GM21786 (cell line): ENCODE data around the gene WT1.

Source experiments
- ATAC-seq: cut with Tn5 transposase; IDR thresholded peaks from one replicate; pipeline ENCODE4 v1.9.1; 2021; ENCODE audit not compliant: unreplicated experiment

WT1 gene

DNA sequence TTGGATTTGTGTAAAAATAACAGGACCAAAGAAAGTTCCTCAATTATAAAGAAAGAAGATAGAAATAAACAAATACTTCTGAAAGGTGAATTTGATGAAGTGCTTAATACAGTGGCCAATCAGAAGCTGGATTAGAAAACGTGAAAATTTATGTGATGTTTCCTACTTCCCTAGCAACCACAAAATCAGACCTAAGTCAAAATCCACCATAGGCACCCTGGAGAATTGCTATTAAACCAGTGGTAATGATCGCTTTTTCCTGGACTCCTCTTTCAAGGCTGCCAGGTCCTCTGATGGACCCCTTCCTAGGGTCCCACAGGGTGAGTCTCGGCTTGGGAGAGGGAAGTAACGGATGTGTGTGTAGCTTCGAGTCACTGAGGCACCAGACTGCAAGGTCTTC, 9.6 kb downstream of the WT1 start:
- ATAC-seq = no peak

DNA sequence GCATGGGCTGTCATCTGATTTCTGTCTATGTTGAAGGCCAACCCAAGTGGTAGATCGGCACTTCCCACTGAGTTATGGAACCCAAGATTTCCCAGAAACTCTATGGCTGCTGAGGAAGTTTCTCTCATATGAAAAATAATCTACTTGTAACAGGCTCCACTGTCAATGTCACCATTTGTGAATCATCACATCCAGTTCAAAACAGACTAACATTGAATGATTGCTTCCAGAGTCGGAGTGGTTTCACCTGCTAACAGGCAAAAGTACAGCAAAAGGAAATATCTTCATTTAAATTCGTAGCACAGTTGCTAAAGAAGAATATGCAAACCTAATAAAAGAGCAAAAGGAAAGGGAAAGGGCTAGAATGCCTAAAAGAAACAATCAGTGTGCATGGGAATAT, 12.8 kb downstream of the WT1 start:
- ATAC-seq = no peak

DNA sequence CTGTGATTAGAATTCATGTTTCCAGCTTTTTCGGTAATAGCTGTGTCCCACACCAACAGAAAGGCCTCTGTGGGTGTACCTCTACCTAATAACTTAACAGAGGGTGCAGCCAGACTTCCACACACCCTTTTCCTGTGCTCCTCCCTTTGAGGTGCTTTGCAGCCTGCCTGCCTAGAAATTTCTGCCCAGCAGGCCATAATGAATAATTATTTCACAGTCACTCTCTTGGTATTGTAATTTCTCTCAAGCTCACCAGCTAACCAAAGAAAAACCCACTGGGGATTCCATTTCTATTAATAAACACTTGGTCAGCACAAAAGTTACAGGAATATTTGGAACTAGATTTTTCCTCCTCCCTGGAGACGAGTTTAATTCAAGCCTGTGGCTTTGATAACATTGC, 13.3 kb downstream of the WT1 start:
- no peak for ATAC-seq

DNA sequence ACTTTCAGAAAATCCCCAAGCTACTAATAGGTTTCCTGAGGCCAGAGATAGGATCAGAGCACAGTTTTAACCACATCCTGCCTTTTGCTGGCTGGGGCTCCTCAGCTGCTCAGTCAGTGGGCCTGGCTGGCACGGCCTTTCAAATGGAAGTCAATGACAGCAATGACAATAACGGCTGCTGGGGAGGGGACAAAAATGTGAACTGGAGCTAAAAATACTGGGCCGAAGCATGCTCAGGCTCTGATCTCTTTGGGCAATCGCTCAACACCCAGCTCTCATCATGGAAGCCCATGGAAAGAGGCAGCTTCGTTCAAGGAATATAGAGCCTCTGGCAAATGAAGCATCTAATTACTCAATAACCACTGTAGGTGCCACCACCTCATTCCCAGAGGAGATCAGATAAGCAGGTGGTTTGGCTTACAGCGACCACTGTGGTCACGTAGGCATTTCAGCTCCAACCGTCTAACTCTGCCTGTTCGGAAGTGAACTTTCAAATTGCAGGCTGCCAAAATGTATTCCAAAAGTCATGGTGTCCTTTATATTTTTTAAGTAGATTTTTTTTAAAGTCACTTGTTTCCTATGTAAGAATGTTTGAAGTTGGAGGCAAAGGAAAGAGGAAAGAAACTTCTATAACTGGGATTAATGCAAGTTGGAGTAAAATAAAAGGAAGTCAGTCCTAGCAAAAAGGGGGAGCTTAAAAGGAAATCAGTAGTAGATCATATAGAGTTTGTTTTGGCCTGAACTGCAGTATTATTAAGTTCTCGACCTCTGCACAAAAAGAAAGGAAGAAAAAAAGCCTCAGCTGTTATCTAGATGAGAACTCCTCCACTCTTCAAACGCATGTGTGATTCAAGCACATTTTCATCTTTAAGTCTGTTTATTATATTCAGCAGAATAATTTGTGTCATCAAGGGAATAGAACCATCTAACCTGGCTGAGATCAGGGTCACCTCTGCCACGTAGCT, 14.1 kb downstream of the WT1 start:
- peak; percentile 86 for ATAC-seq

DNA sequence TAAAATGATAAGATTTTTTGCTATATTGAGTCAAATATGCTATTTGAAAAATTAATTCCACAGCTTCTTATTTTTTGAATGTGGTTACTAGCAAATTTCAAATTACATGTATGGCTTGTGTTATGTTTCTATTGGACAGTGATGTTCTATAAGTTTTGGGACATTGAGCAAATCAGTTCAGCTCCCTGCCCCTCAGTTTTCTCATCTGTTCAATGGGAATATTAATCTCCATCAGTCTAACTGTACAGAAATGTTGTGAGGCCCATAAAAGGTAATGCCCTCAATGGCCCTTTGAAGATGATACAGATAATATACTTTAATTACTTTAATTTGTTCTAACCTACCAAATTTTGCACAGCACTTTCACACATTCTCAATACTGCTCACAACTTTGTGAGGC, 15.2 kb downstream of the WT1 start:
- no peak for ATAC-seq

DNA sequence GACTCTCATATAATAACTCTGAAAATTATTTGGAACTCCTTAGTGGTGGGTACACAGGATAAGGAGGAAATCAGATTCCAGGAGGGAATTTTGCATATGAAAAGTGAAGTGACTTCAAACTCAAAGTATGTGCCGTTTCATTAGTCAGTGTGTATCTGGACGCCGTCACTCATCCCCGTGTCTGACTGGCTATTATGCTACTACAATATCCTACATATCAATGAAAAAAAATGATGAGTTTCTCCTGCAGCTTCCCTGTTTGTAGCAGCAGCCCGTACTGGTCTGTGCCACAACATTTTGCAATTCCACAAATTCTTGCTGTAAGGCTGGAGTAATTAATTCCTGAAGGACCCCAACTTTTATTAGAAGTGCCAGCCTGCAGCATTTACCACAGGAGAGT, 16.5 kb downstream of the WT1 start:
- no peak for ATAC-seq

DNA sequence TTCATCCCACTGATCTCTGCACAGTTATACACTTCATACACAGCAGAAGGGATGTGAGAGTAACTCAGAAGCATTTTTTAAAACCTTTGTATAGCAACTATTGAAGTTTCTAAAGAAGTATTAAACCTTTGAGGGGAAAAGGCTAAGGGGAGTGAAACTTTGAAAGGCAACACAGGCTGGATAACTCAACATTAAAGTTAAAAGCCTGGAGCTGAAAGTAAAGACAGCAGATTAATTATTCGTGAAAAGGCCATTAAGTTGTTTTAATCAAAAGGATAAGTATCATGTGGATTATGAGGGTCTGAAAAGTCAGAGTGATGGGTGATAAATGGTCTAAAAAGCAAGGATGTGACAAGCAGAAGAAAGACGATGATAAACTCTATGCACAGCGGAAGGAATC, 17.5 kb downstream of the WT1 start:
- no peak for ATAC-seq

DNA sequence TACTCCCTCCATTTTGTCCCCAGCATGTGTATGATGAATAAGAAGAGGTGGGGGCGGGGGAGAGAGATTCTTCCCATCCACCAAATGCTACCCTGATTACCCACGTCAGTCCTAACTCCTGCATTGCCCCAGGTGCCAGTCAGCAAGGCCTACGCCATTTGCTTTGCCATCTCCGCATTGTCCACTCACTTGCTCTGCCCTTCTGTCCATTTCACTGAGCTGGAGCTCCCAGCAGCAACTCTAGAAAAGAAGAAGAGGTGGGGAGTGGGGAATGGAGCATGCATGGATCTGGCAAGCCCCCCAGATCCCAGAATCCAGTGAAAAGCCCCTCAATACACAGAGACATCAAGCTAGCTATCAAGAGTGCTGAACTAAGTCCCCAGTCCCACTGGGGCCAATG, 19.0 kb downstream of the WT1 start:
- ATAC-seq = no peak

DNA sequence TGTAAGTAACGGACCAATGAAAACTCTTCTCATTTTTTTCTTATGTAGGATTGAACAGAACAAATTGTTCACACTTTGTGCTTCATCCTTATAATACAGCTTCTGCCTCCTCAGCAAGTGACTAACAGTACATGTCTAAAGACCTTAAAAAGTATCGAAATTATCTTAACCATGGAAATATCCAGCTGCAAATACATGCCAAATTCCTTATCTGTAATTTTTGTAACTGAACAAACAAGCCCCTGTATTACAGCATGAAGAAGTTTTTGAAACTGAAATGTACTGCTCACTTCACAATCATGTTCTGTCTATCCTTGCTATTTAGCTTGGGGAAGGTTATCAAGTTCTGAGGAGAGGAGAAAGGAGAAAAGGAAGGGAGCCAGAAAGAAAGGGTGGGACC, 20.4 kb downstream of the WT1 start:
- no peak for ATAC-seq

DNA sequence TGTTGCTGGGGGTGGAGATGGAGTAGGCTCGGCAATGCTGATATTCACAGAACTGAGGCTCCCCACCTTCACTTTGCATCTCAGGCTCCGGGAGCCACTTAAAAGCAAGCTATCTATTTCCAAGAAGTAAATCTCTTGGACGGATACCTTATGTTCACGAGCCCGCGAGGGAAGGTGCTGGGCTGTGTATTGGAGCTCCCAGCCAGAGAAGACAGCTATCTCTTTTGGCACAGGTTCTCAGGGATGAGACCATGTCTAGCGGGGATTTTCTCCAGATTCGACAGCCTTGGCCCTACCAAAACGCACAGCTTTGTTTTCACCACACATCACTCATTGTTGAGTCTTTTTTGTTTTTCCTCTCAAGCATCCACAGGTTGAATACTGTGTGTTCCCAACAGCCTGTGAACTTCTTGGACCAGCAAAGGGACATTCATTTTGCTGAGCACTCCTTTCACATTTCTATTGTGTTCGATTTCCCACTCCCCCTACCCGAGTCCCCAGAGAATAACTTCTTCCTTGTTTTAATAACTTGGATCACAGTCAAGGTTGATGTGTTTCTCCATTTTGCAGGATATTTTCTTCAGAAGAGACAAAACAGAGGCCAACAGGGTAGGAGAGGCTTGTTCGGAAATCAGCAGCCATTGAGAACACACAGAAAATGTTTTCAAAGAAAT, 23.3 kb downstream of the WT1 start:
- ATAC-seq = no peak

DNA sequence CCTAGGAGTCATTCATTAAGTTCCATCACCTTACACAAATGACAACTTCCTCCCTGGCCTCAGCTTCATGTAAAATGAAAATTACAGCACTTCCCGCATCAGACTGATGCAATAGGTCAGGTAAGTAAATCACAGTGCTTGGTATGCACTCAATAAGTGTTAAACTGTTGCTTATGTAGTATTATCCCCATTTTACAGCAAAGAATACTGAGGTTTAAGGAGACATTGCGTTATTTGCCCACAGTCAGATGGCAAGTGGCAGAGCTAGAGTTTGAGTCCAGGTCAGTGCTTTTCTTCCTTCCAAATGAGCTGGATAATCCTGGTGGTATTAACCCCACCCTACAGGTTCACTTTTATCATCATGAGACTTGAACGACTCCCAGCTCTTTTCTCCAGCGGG, 29.7 kb downstream of the WT1 start:
- ATAC-seq = no peak

DNA sequence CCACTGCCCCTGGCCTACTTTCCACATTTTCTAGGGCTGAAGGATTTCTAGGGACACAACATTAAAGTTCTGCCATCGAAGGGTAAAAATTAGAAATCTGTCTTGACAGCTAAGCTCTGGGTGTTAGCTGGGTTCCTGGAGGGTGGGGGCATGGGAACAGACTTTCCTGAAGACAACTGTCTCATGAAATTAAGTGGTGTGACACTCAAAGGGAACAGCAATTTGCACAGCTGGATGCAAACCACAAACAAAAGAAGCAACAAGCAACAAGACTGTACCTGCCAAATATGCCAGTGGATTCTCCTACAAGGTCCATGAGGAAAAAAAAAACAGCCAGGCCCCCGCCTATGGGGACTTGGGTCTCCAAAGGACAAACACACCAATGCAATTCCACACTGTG, 32.5 kb downstream of the WT1 start:
- ATAC-seq = no peak

DNA sequence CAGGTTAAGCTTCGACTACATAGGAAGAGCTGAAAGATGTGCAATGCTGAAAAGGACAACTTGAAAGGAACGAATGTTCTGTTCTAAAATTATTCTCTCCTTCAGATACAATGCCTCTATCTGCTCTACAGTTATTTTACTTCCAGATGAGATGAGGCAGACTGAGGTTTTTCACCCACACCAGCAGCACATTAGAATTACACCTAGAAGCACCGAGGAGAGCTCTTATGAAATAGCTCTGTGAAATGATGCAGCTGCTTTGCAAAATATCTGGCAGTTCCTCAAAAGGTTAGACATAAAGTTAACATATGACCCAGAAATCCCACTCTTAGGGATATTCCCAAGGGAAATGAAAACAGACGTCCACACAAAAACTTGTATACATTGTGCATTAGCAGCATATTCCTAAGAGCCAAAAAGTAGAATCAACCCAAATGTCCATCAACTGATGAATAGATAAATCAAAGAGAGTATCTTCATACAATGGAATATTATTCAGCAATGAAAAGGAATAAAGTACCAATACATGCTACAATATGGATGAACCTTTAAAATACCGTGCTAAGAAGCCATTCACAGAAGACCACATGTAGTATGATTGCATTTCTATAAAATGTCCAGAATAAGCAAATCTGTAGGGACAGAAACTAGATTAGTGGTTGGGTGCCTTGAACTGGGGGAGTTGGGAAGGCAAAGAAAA, 34.5 kb downstream of the WT1 start:
- ATAC-seq = no peak

DNA sequence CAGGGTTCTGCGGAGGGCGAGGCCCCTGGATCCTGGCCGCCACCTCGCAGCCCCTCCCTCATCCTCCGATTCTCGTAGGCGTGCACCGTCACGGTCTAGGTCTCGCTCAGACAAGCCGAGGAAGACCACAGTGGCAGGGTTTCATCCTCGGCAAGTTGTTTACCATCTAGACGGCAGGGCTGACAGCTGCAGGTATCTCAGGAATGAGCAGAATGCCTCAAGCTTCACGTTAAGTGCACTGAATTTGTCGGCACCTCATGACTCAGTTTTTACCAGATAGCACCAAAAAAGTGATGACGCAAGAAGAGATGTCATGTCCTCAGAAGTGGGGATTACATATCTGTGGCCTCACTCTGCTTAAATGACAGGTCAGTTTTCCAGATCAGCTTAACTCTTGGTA, 35.1 kb downstream of the WT1 start:
- no peak for ATAC-seq

DNA sequence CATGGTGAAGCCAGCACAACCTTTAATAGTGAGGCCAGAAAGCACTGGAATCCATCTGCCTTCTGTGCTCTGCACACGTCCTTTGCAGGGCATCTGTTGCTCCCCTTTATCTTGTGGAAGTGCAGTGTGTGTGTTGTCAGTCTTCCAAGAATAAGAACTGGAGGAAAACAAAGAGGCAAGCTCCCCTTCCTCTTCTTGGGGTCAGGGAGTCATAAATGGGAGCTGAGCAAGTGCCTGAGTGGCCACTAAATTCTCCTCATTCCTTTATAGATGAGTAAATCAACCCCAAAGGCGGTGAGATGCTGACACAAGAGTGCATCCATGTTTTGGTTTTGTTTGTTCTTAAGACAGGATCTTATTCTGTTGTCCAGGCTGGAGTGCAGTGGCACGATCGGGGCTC, 38.3 kb downstream of the WT1 start:
- ATAC-seq = no peak

DNA sequence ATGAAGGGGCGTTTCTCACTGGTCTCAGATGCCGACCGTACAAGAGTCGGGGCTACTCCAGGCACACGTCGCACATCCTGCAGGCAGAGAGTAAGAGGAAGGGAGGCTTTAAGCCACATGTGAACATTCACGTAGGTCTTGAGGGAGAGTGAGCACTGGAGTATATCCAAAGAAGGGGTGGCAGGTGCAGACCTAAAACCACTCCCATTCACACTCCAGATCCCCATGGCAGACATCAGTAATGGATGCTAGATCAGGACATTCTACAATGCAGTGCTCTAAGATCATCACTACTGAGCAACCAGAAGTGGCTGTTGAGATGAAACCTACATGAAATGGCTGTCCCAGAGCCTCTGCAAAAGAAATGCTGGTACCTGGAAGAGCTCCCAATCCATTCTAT, 39.0 kb downstream of the WT1 start:
- peak; percentile 76 for ATAC-seq

DNA sequence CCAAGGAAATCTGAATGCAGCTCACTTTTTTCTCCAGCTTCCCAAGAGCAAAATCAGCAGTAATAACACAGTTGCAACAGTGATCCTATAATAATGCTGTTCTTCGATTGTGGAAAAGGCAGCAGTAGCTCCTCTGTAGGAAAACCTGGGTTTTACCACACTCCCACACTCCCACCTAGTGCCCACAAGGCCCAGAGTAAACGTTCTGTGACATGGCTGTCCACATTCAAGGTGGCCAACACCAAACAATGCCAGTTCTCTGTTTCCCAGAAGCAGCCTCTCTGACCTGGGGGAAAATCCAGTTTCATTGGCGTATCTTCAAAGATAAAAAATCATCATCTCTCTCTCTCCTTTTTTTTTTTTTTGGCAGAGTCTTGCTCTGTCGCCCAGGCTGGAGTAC, 40.2 kb downstream of the WT1 start:
- ATAC-seq = no peak

DNA sequence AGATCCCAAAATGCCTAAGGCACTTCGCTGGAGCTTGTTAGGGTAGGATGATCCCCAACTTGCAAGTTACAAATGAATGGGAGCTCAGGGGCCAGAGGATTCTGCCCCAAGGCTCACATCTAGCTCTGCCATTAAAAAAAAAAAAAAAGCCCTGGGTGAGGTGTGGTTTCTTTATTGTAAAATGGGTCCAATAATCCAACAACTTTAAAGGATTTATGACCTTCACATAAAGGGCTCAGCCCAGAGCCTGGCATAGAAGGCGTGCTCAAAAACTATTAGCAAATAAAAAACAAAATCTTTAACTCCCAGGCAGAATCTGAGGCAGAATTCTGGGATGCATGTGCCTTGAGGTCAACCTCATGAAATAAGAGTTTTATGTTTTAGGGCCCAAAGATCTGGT, 42.5 kb downstream of the WT1 start:
- ATAC-seq = no peak

DNA sequence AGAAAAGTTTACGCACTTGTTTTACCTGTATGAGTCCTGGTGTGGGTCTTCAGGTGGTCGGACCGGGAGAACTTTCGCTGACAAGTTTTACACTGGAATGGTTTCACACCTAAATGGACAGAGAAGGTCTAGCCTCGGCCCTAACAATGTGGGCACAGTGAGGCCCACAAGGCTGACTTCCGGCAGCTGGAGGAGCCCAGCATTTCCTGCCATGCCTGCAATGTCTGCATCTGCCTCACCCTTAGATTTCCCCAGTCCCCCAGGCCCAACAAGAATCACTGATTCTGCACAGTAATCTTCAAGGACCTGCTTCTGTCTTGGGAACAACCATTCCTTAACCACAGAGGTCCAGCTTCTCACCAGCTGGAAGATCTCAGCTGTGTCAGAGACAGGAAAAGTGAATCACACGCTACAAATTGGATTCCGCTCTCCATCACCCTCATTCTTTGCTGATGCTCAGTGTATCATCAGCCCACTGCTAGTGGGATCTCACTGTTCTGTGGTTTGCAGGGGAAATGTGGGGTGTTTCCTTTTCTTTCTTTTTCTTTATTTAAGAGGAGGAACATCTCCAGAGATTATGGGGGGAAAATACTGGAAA, 43.3 kb downstream of the WT1 start:
- ATAC-seq = no peak

DNA sequence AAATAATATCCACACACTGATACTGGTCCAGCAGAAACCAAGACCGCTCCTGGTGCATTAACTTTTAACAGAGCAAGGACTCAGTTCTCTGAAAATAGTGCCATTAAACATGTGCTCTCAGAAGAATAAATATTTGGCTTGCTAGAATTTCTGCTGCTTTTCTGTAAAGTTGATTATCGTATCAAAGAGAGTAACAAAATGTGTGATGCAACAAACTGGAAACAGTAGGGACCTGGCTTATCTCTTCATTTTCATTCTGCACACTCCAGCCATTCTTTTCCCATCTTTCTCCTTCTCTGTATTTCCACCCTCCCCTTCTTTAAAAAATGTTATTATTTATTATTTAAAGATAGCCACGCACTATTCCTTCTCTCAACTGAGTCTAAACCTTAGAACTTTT, 43.9 kb downstream of the WT1 start:
- ATAC-seq = no peak

DNA sequence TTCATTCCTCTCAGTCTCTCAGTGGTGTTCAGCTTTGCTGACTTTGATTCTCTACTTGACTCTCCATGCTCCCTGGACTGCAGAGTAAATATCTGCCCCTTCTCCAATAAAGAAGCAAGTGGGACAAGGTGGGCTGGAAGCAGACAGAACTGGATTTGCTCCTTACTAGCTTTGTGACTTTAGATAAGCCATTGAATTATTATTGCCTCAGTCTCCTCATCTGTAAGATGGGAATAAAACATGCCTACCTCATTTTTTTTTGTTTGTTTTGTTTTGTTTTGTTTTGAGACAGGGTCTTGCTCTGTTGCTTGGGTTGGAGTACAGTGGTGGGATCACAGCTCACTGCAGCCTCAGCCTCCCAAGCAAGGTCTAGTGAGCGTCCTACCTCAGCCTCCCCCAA, 44.6 kb downstream of the WT1 start:
- ATAC-seq = no peak
